ENCODE measurements around the gene PIGZ. TPM values are rescaled to one million over a fixed set of nuclear protein-coding genes. Genes with fewer than 3 reads are reported as not detected.

Gene PIGZ
- total and polyA plus RNA-seq, 9 of the 15 experiments (the other 6 are each of a cell fraction or from before 2014, with no cell fraction given): 0.15 to 1.8 (median 0.76) TPM

GRCh38 chr3:196969134-196969659 lies 564 bp upstream of the PIGZ start (continued):
- TF ChIP-seq MGA (IDR thresholded peaks at IDR 0.05) (peak; percentile 81), RBFOX2 (IDR thresholded peaks at IDR 0.05; ENCODE audit: low read depth, low read length) (peak; percentile 72), MAFG (tag; conservative IDR thresholded peaks at IDR 0.05) (no peak), CREB5 (CRISPR knock-in tag; IDR thresholded peaks at IDR 0.05) (no peak), ARNT (IDR thresholded peaks at IDR 0.05) (no peak), TFE3 (CRISPR knock-in tag; IDR thresholded peaks at IDR 0.05) (no peak), KHSRP (IDR thresholded peaks at IDR 0.05) (no peak), L3MBTL2 (IDR thresholded peaks at IDR 0.05) (no peak), ZNF584 (CRISPR knock-in tag; IDR thresholded peaks at IDR 0.05; ENCODE audit: low read depth) (peak; percentile 31; the same call in 1 of the 2 replicates), ZNF75A (CRISPR knock-in tag; IDR thresholded peaks at IDR 0.05) (peak; percentile 51; the same call in 1 of the 2 replicates), HSF4 (CRISPR knock-in tag; IDR thresholded peaks at IDR 0.05; ENCODE audit: borderline replicate concordance) (no peak; the same call in 1 of the 2 replicates), MAZ (CRISPR knock-in tag; conservative IDR thresholded peaks at IDR 0.05 in 1 of 2, IDR thresholded peaks at IDR 0.05 in 1 of 2) (peak; percentile 54 to 70), NCOA6 (IDR thresholded peaks at IDR 0.05) (no peak), GATAD2A (IDR thresholded peaks at IDR 0.05) (no peak), HNRNPLL (IDR thresholded peaks at IDR 0.05; ENCODE audit: low read depth, low read length, poor library complexity, severe bottlenecking) (no peak)
